Central memory CD4-positive, alpha-beta T cell (primary cell): ENCODE measurements around the gene HNRNPD.
"Not testable (repeated sequence)": the region's sequence is repeated elsewhere in the genome, so short reads cannot be mapped to it uniquely, and the experiment has no call there.

Source experiments
- DNase-seq: peaks from one replicate; pipeline ENCODE4 v3.0.0; 2022

Gene HNRNPD

DNA sequence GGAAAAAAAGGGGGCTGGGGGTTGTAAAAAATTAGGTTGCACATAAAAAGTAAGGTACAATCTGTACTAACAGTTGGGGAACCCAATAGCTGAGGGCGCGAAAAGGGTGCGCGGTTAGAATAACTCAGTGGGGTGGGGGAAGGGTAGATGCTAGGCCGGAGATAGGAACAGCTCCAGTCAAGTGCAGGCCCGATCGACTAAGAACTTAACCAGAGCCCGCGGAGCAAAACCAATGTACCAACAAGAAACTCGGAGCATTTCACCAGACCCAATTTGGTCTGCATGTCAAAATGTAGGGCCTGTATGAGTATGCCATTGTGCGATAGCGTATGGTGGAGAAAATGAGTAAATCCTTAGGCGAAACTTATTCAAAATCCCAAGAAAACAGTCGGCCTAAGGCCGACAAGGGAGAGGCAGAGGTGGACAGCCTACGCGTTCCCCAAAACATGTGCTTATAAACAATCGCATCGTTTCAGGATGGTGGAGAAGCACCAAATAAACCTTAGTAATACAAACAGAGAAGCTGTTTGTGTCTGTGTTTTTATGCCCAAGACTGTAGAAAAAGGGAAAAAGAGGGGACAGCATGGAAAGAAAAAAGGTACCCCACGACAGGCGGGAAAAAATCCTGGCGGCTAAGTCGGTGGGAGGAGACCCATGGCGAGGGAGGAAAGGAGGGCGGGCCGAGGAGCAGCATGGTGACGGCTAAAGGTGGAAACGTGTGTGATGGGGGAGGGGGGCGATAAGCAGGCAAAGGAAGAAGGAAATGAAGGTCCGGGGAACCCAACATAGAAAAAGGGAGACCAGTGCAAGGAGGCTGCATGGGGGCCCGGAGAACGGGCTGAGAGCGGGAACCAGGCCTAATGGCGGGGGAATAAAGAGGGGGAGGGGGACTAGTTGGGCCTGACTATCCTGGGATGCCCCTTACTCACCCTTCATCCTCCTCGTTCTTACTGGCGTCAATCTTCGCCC is 990 bp downstream of the HNRNPD start:
- peak; percentile 63 for DNase-seq

DNA sequence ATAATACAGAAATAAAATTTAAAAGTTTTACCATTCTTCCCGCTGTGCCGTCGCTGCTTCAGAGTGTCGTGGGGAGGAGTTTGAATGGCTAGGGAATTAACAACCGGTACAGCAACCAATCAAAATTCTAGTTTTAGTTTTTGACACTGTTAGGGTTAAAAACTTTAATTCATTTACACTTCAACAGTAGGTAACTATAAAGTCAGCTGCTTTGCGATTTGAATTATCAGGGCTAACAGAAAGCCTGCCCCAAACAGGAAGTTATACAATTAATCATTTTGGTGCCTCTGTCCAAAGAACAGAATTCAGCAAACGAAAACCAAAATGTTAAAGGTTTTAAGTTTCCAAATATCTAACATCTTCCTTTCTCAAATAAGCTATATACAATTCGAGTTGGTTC is 2.3 kb downstream of the HNRNPD start:
- peak; percentile 2 for DNase-seq

DNA sequence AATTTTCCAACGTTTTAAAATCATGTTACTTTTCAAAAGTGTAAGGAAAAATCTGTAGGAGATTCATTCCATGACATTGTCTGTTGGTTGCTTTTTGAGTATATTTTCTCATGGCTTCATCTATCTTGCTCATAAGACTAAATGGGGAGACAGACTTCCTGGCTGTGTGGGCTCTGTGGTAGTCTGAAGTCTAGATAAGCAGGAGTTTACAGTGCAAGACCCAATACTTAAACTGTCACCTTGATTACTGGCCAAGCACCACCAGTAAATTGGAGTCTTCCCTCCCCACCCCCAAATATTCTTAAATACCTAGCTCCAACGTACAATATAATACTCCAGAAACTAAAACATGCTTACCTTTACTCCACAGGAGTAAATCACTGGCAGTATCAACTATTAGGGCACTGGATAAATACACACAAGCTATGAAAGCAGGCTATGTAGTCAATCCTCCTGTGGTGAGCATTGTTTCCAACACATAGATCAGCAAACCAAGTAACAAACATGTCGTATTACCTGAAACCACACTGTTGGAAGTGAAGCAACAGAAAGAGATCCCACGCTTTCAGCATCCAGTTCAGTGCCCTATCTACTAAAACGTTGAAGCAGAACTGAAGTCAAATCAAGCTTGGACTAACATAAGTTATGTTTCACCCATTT is 6.2 kb downstream of the HNRNPD start:
- no peak for DNase-seq

DNA sequence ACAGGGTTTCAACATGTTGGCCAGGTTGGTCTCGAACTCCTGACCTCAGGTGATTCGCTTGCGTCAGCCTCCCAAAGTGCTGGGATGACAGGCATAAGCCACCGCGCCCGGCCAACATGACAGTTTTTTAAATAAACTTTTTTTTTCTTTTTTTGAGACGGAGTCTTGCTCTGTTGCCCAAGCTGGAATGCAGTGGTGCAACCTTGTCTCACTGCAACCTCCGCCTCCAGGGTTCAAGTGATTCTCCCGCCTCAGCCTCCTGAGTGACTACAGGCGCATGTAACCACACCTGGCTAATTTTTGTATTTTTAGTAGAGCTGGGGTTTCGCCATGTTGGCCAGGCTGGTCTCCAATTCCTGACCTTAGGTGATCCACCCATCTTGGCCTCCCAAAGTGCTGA is 7.4 kb downstream of the HNRNPD start:
- not testable (repeated sequence) for DNase-seq

DNA sequence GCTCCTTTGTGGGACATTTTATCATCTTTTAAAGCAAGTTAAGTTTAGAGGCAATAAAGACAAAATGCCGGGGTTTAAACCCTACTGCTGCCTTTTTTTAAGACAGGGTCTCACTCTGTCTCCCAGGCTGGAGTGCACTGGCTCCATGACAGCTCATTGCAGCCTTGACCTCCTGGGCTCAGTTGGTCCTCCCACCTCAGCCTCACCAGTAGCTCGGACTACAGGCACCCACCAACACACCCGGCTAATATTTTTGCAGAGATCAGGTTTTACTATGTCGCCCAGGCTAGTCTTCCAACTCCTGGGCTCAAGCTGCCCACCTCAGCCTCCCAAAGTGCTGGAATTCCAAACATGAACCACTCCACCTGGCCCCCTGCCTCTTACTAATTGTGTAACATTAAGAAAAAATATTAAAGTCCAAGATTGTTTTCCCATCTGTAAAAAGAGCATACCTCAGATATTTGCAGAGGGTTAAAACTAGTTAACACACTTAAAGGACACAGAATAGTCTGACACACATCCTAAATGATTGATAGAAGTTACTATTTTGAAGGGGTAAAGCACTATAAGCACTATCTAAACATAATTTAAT is 9.8 kb downstream of the HNRNPD start:
- no peak for DNase-seq

DNA sequence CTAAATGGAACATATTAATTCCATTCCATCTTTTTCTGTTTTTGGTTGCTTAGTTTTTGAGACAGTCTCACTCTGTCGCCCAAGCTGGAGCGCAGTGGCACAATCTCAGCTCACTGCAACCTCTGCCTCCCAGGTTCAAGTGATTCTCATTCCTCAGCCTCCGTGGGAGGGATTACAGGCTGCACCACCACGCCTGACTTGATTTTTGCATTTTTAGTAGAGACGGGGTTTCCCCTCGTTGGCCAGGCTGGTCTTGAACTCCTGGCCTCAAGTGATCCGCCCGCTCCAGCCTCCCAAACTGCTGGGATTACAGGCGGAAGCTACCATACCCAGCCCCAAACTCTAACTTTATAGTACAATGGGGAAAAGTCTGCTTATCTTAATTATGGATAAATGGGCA is 11.2 kb downstream of the HNRNPD start:
- no peak for DNase-seq

DNA sequence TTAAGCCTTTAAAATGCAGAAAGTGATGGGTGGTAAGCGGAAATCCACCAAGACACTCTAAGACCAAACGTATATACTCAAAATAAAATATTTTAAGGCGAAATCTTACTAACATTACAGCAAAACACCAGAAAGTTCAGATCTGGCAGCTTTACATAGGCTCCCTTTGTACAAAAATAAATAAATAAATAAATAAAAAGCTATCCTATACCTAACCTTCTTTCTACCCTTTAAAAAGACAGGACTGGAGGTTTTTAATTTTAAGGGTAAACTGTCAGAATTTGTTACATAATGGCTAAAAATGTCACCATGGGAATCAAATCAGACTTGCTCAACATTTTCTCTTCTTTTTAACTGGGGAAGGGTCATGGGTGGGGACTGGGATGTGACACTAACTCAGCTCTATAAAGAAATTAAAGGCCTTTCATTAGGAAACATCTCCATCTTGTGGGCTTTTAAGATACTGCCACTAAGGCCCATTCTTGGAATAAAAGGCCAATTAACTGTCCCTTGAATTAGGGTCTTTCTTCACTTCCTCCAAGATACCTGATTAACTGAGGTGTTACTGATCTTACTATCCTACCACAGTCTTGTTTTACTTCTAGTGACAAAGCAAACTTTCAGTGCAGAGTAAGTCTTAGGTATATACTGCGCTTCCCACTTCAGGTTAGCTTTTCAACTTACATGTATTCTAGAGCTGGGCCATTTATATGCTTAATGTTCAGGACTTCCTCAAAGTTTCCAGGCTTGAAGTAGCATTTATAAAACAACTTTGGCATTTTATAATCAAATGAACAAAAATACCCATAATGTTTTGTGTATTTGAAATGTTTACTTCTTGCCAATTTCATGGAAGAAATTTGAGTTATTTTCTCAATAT is 13.3 kb downstream of the HNRNPD start:
- peak; percentile 14 for DNase-seq

DNA sequence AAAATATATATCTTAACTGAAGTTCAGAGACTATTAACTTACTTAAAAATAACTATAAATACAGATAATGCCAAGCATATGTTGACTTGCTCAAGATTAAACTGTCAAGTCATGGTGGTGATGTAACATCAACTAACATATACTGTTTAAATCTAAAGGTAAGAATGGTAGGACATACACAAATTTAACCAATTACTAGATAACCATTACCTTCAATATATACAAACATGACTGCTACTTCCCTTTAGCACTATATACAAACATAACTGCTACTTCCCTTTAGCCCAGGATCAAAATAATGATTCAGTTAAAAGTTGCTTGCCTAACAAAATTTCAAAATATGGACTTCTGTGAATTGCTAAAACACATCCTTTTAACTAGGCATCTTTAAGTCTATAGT is 14.9 kb downstream of the HNRNPD start:
- DNase-seq = no peak

DNA sequence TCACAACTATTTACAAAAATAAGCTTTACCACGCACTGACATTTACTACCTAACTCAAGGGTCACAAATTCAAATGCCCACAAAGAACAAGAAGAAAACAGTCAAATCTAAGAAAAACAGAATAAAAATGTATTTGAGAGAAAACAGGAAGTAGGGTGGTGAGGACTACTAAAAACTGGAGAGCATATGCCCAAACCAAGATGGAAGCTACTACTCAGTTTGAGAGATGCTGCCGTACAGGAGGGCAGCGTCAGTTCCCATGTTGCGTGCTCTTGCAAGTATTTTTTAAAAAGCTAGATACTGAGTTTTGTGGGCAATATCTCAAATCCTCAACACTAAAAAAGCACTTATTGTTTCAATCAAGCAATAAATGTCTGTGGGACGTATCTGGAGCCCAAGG is 16.2 kb downstream of the HNRNPD start:
- DNase-seq = no peak

DNA sequence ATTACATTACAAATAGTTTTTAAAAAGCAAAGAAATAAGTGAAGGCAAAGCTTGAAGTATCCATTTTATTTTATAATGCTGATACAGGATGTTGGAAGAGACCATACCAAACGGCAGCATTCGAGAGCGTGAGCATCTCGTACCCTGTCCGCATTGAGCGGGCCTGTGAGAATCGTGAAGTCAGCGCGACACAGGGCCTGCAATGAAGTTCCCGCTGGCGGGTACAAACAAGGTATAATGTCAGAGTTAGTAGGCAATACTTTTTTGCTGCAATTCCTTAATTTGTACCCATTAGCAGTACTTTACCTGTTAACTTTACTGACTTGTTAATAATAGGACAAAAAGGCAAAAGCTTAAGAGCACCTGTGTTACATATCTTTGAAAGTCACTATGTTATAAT is 19.0 kb downstream of the HNRNPD start:
- no peak for DNase-seq

DNA sequence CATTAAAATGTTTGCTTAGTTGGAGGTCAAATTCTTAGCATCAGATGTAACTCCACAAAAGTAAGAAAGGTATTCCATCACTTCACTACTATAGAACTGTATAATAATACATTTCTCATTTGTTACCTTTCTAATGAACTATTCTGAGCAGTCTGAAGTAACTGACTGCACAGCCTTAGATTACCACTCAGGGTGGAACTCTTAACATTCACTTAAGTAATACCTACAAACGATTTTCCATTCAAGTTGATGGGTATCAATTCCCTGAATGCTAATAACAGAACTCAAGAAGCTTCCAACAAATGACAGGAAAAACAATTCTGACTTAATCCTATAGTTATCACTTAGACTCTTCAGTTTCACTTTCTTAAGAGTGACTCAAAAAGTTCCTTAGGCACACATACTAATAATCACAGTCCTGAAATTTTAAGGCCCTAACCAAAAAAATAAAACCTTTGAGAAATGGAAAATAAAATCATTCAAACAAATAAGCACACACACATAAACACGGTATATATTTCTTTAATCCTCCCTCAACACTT is 20.9 kb downstream of the HNRNPD start:
- DNase-seq = no peak

DNA sequence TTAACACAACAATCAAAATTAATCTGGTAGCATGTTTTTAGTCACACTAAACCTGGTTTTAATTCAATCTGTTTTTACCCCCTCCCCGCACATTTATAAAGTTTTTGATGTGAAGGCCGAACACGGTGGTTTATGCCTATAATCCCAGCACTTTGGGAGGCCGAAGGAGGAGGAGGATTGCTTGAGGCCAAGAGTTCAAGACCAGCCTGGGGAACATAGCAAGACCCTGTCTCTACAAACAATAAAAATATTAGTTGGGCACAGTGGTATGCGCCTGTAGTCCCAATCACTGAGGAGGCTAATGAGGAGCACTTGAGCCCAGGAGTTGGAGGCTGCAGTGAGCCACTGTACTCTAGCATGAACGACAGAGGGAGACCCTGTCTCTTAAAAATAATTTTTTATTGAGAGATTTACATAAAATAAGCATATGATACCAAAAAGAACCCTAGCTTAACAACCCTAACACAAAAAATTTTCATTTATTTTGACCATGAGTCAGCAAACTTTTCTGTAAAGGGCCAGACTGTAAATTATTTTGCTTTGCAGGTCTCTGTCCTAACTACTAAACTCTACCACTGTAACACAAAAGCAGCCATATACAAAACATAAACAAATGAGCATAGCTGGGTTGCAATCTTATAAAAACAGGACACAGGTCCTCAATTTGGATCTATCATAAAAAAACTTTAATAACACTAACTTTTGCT is 21.5 kb downstream of the HNRNPD start:
- DNase-seq = no peak

DNA sequence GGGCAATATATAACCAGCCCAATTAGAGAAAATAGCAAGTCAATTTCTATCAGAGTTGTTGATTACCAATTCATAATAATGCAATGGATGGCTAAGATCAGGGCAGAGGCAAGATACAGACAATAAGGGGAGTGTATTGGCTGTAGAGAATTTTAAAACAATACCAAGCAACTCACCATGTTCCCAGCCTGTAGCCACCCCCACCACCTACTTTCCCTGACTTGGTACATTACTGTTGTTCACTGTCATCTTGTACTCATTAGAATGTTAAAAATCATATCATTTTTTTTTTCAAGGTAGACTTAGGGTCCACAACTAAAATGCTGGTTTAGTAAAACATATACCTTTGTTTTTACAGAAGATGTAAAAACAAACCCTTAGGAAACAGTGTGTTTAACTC is 27.7 kb downstream of the HNRNPD start:
- no peak for DNase-seq

DNA sequence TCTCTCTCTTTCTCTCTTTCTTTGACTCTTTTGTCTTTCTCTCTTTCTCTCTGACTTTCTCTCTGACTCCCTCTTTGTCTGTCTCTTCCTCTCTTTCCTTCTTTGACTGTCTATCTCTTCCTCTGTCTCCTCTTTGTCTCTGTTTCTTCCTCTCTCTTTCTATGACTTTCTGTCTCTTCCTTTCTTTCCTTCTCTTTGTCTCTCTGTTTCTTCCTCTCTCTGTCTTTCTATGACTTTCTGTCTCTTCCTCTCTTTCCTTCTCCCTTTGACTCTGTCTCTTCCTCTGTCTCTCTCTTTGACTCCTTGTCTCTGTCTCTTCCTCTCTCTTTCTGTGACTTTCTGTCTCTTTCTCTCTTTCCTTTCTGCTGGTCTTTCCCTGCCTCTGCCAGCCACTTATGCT is 38.7 kb downstream of the HNRNPD start:
- DNase-seq = no peak

DNA sequence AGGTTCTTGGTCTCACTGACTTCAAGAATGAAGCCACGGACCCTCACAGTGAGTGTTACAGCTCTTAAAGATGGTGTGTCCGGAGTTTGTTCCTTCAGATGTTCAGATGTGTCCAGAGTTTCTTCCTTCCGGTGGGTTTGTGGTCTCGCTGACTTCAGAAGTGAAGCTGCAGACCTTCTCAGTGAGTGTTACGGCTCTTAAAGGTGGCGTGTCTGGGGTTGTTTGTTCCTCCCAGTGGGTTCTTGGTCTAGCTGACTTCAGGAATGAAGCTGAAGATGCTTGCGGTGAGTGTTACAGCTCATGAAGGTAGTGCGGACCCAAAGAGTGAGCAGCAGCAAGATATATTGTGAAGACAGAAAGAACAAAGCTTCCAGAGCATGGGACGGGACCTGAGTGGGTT is 40.1 kb downstream of the HNRNPD start:
- DNase-seq = not testable (repeated sequence)

DNA sequence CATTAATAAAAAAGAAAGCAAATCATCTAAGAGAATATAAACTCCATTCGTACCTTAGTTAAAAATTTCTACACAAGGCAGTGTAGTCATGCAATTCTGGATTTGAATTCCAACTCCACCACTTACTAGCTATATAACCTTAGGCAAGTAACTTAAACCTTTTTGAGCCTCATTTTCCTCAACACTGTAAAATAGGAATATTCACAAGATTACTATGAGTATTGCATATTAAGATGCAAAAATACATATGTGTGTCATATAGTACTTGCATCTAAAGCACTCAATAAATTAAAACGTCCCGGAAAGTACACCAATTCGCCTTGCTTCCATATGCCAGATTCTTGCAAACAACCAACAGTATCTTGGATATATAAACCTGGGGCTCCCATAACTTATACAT is 42.0 kb downstream of the HNRNPD start:
- DNase-seq = no peak

DNA sequence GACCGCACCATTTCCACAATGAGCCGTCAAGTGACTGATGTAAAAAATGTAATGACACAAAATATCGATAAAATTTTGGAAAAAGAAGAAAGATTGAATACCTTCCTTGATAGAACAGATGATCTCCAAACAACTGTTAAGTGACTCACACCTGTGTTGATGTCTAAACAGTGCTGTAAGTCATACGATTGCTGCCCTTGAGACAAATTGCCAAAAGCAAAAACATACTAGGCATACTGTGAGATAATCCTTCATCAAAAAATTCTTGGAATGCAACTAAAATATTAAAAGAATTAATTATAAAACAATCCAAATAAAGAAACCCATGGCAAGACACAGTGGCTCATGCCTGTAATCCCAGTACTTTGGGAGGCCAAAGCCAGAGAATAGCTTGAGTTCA is 53.4 kb downstream of the HNRNPD start:
- DNase-seq = no peak

DNA sequence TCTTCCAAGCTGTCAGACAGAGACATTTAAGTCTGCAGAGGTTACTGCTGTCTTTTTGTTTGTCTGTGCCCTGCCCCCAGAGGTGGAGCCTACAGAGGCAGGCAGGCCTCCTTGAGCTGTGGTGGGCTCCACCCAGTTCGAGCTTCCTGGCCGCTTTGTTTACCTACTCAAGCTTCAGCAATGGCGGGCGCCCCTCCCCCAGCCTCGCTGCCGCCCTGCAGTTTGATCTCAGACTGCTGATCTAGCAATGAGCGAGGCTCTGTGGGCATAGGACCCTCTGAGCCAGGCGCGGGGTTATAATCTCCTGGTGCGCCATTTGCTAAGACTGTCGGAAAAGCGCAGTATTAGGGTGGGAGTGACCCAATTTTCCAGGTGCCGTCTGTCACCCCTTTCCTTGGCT is 70.7 kb downstream of the HNRNPD start:
- DNase-seq = not testable (repeated sequence)
